GM12878 (cell line): ENCODE results near the gene OXCT1. TPM values are rescaled to one million over a fixed set of nuclear protein-coding genes. Genes with fewer than 3 reads are reported as not detected.

Source experiments
- ATAC-seq: fragments of 200-7000 bp; cut with Tn5 transposase; 3 replicates; pipeline ENCODE4 v1.9.1; 2020; ENCODE audit warnings: mild to moderate bottlenecking, moderate library complexity
- BruUV-seq: library from RNA; stranded (reverse); fragments of 400-500 nt; replicated peaks from 2 replicates; lab custom pipeline; 2021; lab: Mats Ljungman, UMichigan
- CTCF ChIA-PET: fragments of 300-600 bp; sonication (Branson Sonifier 250); formaldehyde crosslinking; extraction: SDS; loops from one replicate; lab custom pipeline; 2021; ENCODE audit warnings: inconsistent platforms; lab: Yijun Ruan, JAX
- POLR2A ChIA-PET: fragments of 350-600 bp; formaldehyde crosslinking; extraction: SDS; loops from one replicate; lab custom pipeline; 2021; ENCODE audit warnings: inconsistent platforms; lab: Charles Lee
- RAD21 ChIA-PET: fragments of 300-600 bp; sonication (Branson Sonifier 250); formaldehyde crosslinking; loops from one replicate; lab custom pipeline; 2023; ENCODE audit warnings: antibody characterized with exemption; ENCODE audit not compliant: unreplicated experiment; lab: Charles Lee
- SMC1A ChIA-PET: fragments of 300-600 bp; sonication (Branson Sonifier 250); formaldehyde crosslinking; loops from one replicate; lab custom pipeline; 2023; ENCODE audit not compliant: unreplicated experiment, uncharacterized antibody; lab: Charles Lee
- DNase-seq: peaks from one replicate; pipeline ENCODE4 v3.0.0-alpha.2; 2011; ENCODE audit warnings: low read depth, low spot score
- FAIRE-seq: peaks from 3 replicates; lab custom pipeline; 2011; peaks lifted over from hg19 to GRCh38; lab: Jason Lieb, UNC
- H2AFZ ChIP-seq: 2 replicates; pipeline ENCODE4 v1.6.0; 2011; ENCODE audit warnings: low read depth, low read length, control low read depth; ENCODE audit not compliant: control insufficient read depth
- H3K27ac ChIP-seq: 2 replicates; pipeline ENCODE4 v1.5.1; 2011; ENCODE audit warnings: control low read depth; ENCODE audit not compliant: control insufficient read depth, insufficient read depth
- H3K27me3 ChIP-seq, 2 experiments: replicated peaks in 1 of 2; 2 replicates each; pipeline versions ENCODE4 v1.6.0 to v1.6.1; 2011; ENCODE audit warnings: low read length in 1 of 2; ENCODE audit not compliant: control insufficient read depth in 2 of 2, insufficient read depth in 2 of 2
- H3K36me3 ChIP-seq, 2 experiments: 2 replicates each; pipeline ENCODE4 v1.5.1; 2011; ENCODE audit warnings: low read length in 1 of 2; ENCODE audit not compliant: control insufficient read depth in 2 of 2, insufficient read depth in 2 of 2
- H3K4me1 ChIP-seq: 2 replicates; pipeline ENCODE4 v1.6.1; 2011; ENCODE audit warnings: mild to moderate bottlenecking, low read length, moderate library complexity, mixed read lengths; ENCODE audit not compliant: control insufficient read depth, insufficient read depth
- H3K4me2 ChIP-seq: 2 replicates; pipeline ENCODE4 v1.6.0; 2011; ENCODE audit warnings: control low read depth; ENCODE audit not compliant: control insufficient read depth, insufficient read depth
- H3K4me3 ChIP-seq: fragments of 200-600 bp; sonication (generic); 2 replicates; pipeline ENCODE4 v1.5.1; 2016
- H3K79me2 ChIP-seq: 2 replicates; pipeline ENCODE4 v1.6.0; 2011; ENCODE audit warnings: low read length; ENCODE audit not compliant: control insufficient read depth, insufficient read depth
- H3K9ac ChIP-seq: 2 replicates; pipeline ENCODE4 v1.8.0; 2011; ENCODE audit warnings: low read length, control low read depth, mixed read lengths; ENCODE audit not compliant: control insufficient read depth, insufficient read depth
- H3K9me3 ChIP-seq: replicated peaks from 3 replicates; pipeline ENCODE4 v1.5.1; 2011; ENCODE audit warnings: mild to moderate bottlenecking, low read length; ENCODE audit not compliant: control insufficient read depth, insufficient read depth
- H4K20me1 ChIP-seq: 2 replicates; pipeline ENCODE4 v1.6.0; 2011; ENCODE audit not compliant: control insufficient read depth, insufficient read depth
- EP300 ChIP-seq, 2 experiments: fragments of 150-350 bp in 1 of 2; IDR thresholded peaks; 2 replicates each; pipeline ENCODE4 v1.6.1; 2011 to 2012; ENCODE audit warnings: low read depth in 2 of 2, low read length in 2 of 2, borderline replicate concordance in 1 of 2, improper control_type of control experiment in 1 of 2, inconsistent platforms in 1 of 2; ENCODE audit not compliant: control insufficient read depth in 1 of 2
- ESRRA ChIP-seq: IDR thresholded peaks from 2 replicates; pipeline ENCODE4 v1.6.1; 2012; ENCODE audit warnings: mild to moderate bottlenecking, low read length, improper control_type of control experiment
- JUNB ChIP-seq: IDR thresholded peaks from 2 replicates; pipeline ENCODE4 v1.6.1; 2016; ENCODE audit warnings: antibody characterized with exemption, mild to moderate bottlenecking
- NR2F1 ChIP-seq: fragments of 450-650 bp; conservative IDR thresholded peaks from 2 replicates; pipeline ENCODE4 v1.6.1; 2017; ENCODE audit warnings: mild to moderate bottlenecking
- NRF1 ChIP-seq: conservative IDR thresholded peaks from 2 replicates; pipeline ENCODE4 v1.6.1; 2011; ENCODE audit warnings: mild to moderate bottlenecking, low read depth, low read length, improper control_type of control experiment
- PAX8 ChIP-seq: fragments of 450-650 bp; IDR thresholded peaks from 2 replicates; pipeline ENCODE4 v1.6.1; 2017; ENCODE audit warnings: mild to moderate bottlenecking, moderate library complexity
- POLR2AphosphoS5 ChIP-seq: IDR thresholded peaks from 2 replicates; pipeline ENCODE4 v1.6.1; 2011; ENCODE audit warnings: mild to moderate bottlenecking, low read length, inconsistent platforms
- POU2F2 ChIP-seq: IDR thresholded peaks from 3 replicates; pipeline ENCODE4 v1.6.1; 2011; ENCODE audit warnings: low read depth, mild to moderate bottlenecking, low read length, borderline replicate concordance
- SREBF1 ChIP-seq: IDR thresholded peaks from 2 replicates; pipeline ENCODE4 v1.6.1; 2012; ENCODE audit warnings: mild to moderate bottlenecking, low read length
- TARDBP ChIP-seq: IDR thresholded peaks from 2 replicates; pipeline ENCODE4 v1.6.1; 2016; ENCODE audit warnings: borderline replicate concordance
- YBX1 ChIP-seq: fragments of 450-650 bp; IDR thresholded peaks from 2 replicates; pipeline ENCODE4 v1.6.1; 2016; ENCODE audit warnings: antibody characterized with exemption
- ZNF622 ChIP-seq: fragments of 450-650 bp; IDR thresholded peaks from 2 replicates; pipeline ENCODE4 v1.6.1; 2017; ENCODE audit warnings: mild to moderate bottlenecking, inconsistent platforms
- WGBS: methylation state at CpG from one replicate; pipeline ENCODE4 v1.1.6; 2016; ENCODE audit warnings: low lambda C conversion rate; ENCODE audit not compliant: insufficient replicate concordance, insufficient coverage; ENCODE audit errors: missing lambda C conversion rate; 5-methylcytosine and 5-hydroxymethylcytosine counted together
- in situ Hi-C: fragments of 300-500 bp; cut with MboI; formaldehyde crosslinking; loops from 9 replicates; pipeline ENCODE4 v1.14.3; 2018; ENCODE audit warnings: mixed read lengths
- intact Hi-C: fragments of 100-400 bp; cut with micrococcal nuclease; formaldehyde crosslinking; loops from one replicate; pipeline ENCODE4 v1.14.2; 2022; ENCODE audit not compliant: unreplicated experiment
- polyA plus RNA-seq, 11 experiments: library from polyadenylated mRNA; depleted of rRNA in 4 of 11; unstranded in 6 of 11; stranded (reverse) in 5 of 11; fragments of >200 nt; fragmentation: Nextera tagmentation in 4 of 11; fragmentation: Illumina TruSeq in 1 of 11; extraction: Ambion mirVana in 4 of 11; extraction: Trizol in 1 of 11; gene quantifications; 1 replicate in 1 of 11; 2 replicates in 10 of 11; pipeline versions ENCODE4 v1.2.1 to v1.2.3, GENCODE V29; 2011 to 2016; ENCODE audit warnings: inconsistent platforms in 2 of 11, missing spikeins in 2 of 11, low read depth in 1 of 11
- total RNA-seq, 4 experiments: library from RNA; depleted of rRNA in 3 of 4; stranded (reverse); fragments of >200 nt in 3 of 4; fragmentation: Illumina TruSeq in 1 of 4; extraction: Trizol in 1 of 4; gene quantifications; 2 replicates each; pipeline versions ENCODE4 v1.2.1 to v1.2.3, GENCODE V29; 2013 to 2021
- TF ChIP-seq, protein P1 (sequence below), 3 experiments: IDR thresholded peaks in 2 of 3; conservative IDR thresholded peaks in 1 of 3; 2 replicates each; pipeline ENCODE4 v1.5.1; 2011; ENCODE audit warnings: low read depth in 3 of 3, low read length in 3 of 3, mild to moderate bottlenecking in 3 of 3, control low read depth in 2 of 3, moderate library complexity in 2 of 3, inconsistent platforms in 1 of 3, mixed read lengths in 1 of 3; ENCODE audit not compliant: control insufficient read depth in 2 of 3, insufficient read depth in 1 of 3; ENCODE audit errors: extremely low read depth in 1 of 3

OXCT1 gene
- total and polyA plus RNA-seq, 10 of the 15 experiments (the other 5 are each of a cell fraction or from before 2014, with no cell fraction given): 46.9 to 103 (median 70.5) TPM

DNA sequence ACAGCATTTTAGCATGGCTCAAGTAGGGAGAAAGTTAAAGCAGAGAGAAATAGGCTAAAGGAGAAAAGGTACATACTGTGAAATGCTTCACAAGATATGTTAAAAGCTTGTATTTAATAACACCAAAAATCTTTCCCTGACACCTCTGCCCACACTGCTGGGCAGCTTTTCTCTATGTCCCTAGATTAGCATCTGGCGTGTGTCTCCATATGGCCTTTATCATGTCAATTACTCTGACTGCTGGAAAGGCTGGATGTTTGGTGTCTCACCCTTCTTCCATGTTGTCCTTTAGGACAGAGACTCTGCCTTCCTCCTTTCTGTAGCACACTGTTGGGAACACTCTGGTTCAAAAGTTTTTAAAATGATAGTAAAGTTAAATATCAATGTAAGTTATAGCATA, 122.5 kb downstream of the OXCT1 start:
- Histone ChIP-seq H3K27ac (no peak overlapping the region), H3K9me3 (no peaks in the 10 kb centered on the region), H3K9ac (no peak overlapping the region), H3K36me3 (peaks cover 4 to 9% of the 10 kb centered on the region in 2 experiments), H3K79me2 (no peaks in the 10 kb centered on the region), H3K4me3 (no peak overlapping the region), H2AFZ (no peak overlapping the region), H4K20me1 (no peaks in the 10 kb centered on the region), H3K4me2 (no peak overlapping the region), H3K4me1 (peaks cover 10% of the 10 kb centered on the region), H3K27me3 (no peaks in the 10 kb centered on the region)
- 100% methylated on average over 1 of the region's 1 CpG for WGBS
- SMC1A ChIA-PET: interaction anchor here (0.8 to 10.0 kb wide), 4 partner anchors 16 to 96 kb away, joined by 3 to 104 read pairs (median 4); no protein-coding TSS in a partner anchor
- in situ Hi-C loops: no loop called here
- TF ChIP-seq SREBF1 (no peak), EP300 (IDR thresholded peaks at IDR 0.05; ENCODE audit: borderline replicate concordance in 1 of 2, control insufficient read depth in 1 of 2, low read depth in 2 of 2, low read length in 2 of 2) (no peak), NRF1 (no peak), ZNF622 (no peak), PAX8 (no peak), JUNB (no peak), YBX1 (no peak), POU2F2 (no peak), TARDBP (no peak), POLR2AphosphoS5 (no peak), NR2F1 (no peak), ESRRA (no peak)
- TF ChIP-seq, protein P1, sequence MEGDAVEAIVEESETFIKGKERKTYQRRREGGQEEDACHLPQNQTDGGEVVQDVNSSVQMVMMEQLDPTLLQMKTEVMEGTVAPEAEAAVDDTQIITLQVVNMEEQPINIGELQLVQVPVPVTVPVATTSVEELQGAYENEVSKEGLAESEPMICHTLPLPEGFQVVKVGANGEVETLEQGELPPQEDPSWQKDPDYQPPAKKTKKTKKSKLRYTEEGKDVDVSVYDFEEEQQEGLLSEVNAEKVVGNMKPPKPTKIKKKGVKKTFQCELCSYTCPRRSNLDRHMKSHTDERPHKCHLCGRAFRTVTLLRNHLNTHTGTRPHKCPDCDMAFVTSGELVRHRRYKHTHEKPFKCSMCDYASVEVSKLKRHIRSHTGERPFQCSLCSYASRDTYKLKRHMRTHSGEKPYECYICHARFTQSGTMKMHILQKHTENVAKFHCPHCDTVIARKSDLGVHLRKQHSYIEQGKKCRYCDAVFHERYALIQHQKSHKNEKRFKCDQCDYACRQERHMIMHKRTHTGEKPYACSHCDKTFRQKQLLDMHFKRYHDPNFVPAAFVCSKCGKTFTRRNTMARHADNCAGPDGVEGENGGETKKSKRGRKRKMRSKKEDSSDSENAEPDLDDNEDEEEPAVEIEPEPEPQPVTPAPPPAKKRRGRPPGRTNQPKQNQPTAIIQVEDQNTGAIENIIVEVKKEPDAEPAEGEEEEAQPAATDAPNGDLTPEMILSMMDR (IDR thresholded peaks at IDR 0.05 in 2 of 3, conservative IDR thresholded peaks at IDR 0.05 in 1 of 3; ENCODE audit: control insufficient read depth in 2 of 3, extremely low read depth in 1 of 3, insufficient read depth in 1 of 3, low read depth in 3 of 3, low read length in 3 of 3): no peak
- FAIRE-seq (no peak), ATAC-seq (no peak), DNase-seq (no peak)
- intact Hi-C loops: loop anchor here (2.0 kb wide), 1 partner anchor 23 kb away; no protein-coding TSS in a partner anchor
- RAD21 ChIA-PET: interaction anchor here (1.2 kb wide), 1 partner anchor 16 kb away, joined by 3 read pairs; no protein-coding TSS in a partner anchor
- POLR2A ChIA-PET: interaction anchor here (0.6 kb wide), 1 partner anchor 72 kb away, joined by 3 read pairs; no protein-coding TSS in a partner anchor
- CTCF ChIA-PET: interaction anchor here (1.1 to 1.2 kb wide), 2 partner anchors 11 to 25 kb away, joined by 3 read pairs; no protein-coding TSS in a partner anchor
- BruUV-seq: no TSS peak
